ENCODE data around the gene CAPN2.

GRCh38 chr1:223780318-223780717 is 68.0 kb downstream of the CAPN2 start:
- no peak for TF ChIP-seq CTCF (IDR thresholded peaks at IDR 0.05)
- no peak for TF ChIP-seq POLR2A (IDR thresholded peaks at IDR 0.05)

All from Peyer's patch (tissue), 4 donors.